ENCODE data around the gene MITF.

Gene MITF, protein sequence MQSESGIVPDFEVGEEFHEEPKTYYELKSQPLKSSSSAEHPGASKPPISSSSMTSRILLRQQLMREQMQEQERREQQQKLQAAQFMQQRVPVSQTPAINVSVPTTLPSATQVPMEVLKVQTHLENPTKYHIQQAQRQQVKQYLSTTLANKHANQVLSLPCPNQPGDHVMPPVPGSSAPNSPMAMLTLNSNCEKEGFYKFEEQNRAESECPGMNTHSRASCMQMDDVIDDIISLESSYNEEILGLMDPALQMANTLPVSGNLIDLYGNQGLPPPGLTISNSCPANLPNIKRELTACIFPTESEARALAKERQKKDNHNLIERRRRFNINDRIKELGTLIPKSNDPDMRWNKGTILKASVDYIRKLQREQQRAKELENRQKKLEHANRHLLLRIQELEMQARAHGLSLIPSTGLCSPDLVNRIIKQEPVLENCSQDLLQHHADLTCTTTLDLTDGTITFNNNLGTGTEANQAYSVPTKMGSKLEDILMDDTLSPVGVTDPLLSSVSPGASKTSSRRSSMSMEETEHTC

DNA sequence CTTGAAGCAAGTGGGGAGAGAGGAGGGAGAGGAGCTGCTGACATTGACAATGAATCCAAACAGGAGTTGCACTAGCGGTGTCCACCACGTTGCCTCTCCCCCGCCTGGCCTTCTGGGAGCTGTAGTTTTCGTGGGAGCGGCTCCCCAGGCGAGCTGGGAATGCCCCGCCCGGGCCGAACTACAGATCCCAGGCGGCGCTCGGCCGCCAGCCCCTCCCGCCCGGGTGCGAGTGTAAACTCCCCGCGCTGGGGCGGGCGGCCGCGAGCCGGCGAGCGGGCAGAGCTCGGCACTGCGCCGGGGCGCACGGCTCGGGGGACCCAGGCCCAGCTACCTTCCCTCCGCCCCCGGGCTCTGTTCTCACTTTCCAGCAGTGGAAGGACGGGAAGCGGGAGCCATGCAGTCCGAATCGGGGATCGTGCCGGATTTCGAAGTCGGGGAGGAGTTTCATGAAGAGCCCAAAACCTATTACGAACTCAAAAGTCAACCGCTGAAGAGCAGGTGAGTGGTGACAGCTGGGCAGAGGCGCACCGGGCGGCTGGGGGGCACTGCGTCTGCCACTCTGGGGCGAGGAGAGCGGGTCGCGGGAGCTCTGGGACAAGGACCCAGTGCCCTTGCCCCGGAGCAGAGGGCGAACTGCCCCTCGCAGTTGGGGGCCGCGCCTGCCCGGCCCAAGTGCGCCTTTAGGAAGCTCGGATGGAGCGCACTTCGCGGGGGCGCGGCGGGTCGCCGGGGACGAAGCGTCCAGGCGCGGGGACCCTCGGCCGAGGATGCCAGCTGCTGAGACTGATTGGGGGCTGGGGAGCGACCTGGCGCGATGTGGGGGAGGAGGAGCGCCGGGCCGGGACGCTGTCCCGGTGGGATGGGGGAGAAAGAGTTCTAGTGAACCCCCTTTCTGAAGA lies at the start of gene MITF:
Gene MITF (plus strand): TSS at position 261 of the 899 bp plus-strand sequence. CDS start 134 bp downstream, at position 395.
- no peak for DNase-seq

DNA sequence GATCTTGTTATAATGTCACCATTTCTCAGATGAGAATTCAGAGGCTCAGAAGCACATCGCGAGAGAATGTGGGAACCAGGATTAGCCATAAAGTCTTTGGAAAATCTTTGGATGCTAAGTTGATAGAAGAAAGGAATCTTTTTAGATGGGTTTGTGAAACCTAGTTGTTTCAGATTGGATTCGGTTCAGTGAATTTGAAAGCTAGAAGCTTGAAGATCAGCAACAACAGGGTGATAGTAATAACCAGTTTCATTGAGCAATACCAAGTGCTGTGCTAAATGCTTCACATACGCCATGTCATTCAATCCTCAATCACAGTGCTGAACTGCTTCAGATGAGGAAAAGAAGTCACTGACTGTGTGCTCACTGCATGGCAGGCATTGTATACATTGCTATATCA lies 47.4 kb upstream of the MITF start:
- no peak for DNase-seq

DNA sequence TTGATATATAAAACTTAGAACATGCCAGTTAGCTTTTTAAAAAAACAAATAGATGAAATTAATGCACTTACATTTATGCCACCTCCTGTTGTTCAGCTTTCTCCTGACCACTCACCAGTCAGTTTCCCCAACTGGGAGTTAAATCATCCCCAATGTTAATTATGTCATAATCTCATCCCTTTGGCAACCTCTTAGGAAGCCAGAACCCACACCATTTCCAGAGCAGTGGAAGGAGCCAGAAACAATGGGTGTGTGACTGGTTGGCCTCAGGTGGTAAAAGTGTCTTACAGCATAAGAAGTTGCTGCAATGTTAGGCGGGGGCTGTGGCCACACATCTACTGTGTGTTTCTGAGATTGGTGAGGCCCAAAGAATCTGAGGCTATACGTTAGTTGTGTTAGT lies 46.5 kb upstream of the MITF start:
- DNase-seq: no peak

DNA sequence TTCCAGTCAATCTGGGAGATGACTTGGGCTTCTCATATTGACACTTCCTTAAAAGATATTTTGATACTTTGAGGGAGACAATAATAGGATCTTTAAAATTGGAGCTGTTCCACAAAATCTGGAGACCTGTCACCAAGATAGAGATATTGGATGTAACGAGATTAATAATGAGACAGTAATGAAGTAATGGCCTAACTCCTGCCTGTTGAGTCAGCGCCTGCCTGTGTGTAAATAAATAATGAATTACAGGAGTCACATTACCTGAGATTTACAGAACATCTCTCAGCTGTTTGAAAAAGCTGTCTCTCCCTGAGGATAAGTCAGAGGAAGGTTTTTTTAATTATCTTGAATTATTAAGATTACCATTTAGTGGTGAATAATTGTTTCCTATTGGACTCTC lies 43.8 kb upstream of the MITF start:
- DNase-seq: no peak

DNA sequence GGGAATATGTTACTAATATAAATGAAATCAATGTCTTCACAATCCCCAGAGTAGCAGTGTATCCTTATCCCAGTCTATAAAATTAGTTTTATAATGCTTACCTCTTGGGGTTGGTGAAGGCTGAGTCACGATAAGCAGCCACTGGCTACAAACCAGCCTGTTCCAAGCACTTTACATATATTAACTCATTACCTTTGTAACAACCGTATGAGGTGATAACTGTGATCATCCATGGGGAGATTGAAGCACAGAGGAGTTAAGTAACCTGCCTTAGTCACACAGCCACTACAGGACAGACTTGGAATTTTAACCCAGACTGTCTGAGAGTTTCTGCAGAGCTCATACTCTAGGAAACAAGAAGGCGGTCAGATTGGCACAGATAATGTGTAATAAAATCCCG lies 43.3 kb upstream of the MITF start:
- DNase-seq: no peak

DNA sequence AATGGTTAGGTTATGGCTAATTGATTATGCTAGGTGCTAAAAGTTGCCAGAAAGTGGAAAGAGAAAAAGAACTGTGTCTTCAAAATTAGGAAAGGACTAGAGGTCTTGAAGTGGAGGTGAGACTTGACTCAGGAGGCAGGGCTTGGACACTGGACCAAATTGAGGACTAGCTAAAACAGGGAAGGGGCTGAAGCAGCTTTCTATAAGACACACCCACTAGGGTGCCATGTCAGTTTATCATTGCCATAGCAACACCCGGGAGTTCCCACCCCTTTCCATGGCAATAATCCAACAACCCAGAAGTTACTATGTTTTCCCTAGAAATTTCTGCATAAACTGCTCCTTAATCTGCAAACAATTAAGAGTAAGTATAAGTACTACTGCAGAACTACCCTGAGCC lies 42.9 kb upstream of the MITF start:
- no peak for DNase-seq

DNA sequence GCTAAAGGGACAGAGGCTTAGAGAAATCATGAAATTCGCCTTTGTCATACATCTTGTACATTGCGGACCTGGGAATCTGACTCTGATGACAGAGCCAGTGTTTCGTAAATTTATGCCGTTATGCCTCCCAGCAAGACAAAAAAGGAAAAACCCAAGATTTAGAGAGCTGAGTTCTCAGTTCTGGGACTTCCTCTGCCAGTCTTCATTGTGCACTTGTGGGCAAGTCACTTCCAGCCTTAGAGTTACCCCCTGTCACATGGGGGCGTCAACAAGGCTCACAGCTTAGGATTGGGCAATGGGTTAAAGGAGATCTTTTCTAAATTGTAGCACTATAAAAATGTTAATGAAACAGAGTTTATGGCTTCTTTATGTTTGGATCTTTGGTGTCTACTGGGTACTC lies 41.9 kb upstream of the MITF start:
- no peak for DNase-seq

DNA sequence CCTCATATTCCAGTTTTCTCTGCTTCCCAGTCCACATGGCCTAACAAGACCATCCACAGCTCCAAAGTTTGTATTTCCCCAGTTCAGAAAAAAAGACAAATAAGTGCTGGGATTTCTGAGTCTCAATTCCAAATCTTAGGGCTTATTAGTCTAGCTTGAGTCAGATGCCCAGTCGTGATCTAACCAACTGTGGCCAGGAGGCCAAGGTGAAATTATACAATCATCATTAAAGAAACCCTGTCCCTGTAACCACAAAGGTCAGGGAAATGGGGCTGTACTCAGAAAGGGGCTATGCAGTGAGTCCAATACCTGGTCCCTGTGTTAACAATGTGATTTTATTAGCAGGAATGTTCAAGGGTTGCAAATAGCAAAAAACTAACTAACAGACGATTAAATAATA lies 40.5 kb upstream of the MITF start:
- no peak for DNase-seq

DNA sequence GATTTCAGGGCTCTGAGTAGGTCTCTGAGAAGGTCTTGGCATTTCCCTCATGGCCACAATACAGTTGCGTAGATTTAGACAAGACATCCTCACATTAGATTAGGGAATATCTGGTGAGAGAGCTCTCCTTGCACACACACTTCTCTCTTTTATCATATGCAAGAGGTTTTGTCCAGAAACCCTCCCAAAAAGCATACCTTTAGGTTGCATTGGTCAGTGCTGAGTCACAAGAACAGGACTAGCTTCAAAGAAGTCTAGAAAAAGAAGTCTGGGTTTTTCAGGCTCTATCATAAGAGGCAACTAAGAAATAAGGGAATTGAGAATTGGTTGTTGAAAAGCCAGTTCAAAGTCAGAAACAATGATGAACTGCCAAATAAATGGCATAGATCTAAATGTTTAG lies 40.1 kb upstream of the MITF start:
- DNase-seq: no peak

DNA sequence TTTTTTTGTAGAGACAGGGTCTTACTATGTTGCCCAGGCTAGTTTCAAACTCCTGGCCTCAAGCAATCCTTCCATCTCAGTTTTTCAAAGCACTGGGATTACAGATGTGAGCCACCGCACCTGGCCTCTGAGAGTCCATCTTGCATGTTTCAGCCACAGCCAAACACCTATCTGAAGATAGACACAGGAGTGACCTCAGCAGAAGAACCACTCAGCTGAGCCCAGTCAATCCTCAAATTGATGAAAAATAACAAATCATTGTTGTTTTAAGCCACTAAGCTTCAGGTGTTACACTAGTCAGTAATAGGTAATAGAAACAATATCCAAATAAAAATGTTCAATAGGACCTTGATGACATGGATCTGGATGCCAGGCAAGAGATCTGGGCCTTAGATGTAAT lies 38.3 kb upstream of the MITF start:
- no peak for DNase-seq

DNA sequence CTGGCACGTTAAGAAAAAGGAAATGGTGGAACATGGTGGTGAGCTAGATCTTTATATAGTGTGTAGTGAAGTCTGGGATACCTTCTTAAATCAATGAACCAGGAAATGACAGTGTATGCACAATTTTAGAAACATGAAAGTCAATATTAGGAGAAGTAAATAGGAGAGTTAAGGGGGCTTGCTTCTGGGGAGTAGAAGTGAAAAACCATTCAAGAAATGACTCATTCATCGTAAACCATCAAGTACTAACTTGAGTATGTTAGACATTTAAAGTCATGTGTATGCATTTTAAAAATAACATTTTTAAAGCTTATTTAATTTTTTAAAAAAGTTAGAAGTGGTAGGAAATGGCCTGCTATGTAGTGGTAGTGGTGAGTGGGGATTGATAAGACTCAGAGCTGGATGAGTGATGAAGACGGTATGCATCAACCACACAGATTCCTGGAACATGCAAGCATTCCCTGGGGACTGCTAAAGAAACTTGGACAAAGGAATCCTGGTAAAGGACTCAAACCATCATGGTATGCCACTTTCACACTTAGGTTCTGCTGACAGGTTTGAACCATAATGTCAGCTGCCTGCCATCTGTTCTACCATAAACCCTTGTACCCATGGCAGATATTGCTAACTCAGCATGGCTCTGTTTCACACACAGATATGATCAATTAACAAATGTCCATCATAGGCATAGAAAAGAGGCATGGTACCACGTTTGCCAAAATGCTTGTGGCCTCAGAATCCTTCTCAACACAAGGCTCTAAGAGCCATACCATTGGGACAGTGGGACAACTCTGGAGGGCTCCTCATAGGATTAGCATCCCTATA lies 28.9 kb upstream of the MITF start:
- no peak for DNase-seq

DNA sequence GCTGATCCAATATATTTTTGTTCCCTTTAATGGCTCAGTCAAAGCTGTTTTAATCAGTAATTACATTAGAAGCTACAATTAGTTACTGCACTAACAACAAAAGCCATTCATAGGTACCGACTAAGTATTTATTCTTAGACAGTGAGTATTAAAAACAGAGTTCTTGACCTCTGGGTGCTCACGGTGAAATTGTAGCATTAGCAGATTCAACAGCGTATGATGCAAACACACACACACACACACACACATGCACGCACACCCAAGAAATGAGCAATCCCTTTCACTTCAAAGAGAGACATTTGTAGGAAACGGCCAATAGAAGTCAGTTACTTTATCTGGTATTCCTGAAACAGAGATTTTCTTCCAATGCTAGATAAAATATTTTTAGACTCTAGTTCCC lies 27.0 kb upstream of the MITF start:
- DNase-seq: no peak

DNA sequence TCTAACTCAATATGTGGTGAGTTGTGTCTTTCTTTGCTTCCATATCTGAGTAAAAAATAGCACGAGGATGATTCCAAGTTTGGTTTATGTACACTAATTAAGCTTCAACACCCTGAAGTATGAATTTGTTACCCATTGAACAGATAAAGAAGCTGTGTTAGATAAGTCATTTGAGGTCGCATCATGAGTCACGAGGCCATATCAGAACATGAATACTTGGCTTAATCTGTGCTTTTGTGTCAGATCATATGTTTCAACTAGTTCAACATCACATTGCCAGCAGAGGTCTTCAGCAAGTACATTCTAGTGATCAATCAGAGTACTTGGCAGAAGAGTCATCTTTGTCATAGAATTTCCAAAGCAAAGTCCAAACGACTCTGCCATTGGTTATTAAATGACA lies 26.3 kb upstream of the MITF start:
- no peak for DNase-seq

DNA sequence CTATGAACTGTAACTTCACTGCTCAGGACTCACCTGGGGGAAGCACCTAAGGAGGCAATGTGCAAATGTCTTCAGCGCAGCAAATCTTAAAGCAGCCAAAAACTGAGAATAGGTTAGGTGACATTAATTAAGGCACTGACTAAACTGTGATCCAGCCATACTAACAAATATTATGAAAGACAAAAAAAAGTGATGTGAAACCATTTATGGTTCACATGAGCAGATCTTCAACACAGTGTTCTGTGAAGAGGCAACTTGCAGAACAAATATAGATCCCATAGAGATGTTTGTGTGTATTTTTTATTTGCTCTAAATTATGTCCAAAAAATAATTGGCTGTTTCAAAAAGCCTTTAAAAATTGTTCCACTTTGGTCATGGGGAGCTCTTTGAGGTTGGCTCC lies 24.1 kb upstream of the MITF start:
- DNase-seq: no peak

DNA sequence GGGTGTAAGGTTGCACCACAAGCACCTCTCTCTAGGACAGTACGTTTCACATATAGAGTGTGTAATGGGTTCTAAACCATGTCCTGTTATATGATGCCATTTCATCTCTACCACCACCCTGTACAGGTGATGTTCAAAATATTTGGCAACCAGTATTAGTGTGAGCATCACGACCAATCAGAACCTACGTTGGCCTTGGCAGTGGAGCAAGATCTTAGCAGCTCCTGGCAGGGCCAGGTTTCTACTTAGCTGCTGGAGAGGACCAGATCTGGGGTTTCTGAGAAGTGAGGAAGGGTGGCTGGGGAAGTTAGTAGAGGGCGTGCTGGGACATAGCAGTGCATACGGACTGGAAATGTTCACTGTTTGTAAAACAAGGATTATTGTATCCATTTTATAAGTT lies 23.1 kb upstream of the MITF start:
- no peak for DNase-seq

DNA sequence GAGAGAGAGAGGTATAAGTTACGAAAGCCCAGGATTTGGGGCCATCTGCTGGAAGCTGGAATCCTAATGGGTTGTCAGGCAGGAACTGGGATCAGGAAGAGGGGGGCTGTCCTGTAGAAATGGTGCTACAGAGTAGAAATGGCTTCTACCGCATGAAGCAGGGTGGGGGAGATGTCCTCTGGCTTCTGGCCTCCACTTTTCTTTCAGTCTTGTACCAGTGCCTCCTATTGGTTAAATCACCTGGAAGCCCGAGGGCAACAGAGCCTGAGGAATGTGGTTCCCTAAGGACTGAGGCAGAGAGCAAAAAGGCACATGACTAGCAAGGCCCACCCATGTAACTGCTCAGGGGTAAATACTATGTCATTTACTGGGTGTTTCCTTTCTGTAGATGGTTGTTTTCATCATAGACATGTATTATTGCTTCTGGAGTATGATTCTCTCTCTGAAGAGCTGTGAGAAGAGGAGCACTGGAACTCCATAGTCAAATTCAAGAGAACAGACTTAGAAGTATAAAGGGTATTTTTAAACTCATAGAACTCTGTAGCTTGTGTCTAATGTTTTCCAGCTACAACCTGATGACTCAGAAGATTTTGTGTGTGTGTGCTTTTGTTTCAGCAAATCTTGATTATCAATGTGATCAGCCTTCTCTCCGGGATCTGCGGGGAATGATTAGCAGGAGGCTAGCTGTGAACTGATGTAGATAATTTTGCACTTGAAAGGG lies 20.2 kb upstream of the MITF start:
- no peak for DNase-seq

DNA sequence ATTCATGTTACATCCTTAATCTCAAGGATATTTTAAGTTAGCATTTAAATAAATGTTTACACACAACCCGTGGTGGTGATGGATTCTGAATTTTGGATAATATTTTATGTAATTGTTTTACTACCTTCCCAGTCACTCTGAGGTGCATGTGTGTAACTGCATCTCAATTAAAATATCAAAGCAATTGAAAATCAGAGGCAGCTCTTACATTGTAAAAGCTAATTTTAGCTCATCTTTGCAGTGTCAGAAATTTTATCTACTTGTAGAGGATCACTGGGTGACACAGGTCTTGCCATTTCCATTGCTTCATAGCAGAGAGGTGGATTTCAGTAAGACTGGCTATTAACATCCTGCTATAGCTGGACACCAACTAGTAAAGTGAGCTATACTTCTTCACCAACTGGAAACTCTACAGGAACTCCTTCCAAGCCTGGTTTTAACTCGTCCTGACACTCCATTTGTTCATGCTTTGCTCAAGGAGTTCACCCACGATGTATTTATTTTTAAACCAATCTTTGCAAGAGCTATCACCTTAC lies 19.6 kb upstream of the MITF start:
- no peak for DNase-seq

DNA sequence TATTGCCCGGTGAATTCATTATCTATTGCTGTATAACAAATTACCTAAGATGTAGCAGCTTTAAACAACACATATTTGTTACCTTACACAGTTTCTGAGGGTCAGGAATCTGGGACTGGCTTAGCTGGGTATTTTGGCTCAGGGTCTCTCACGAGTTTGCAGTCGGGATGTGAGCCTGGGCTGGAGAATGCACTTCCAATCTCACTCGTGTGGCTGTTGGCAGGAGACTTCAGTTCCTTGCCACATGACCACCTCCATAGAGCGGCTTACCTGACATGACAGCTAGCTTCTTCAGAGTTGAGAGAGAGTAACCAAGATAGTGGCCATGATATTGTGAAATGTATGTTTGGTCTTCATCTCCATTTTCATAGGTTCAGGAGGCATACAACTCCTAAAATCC lies 18.4 kb upstream of the MITF start:
- DNase-seq: no peak

DNA sequence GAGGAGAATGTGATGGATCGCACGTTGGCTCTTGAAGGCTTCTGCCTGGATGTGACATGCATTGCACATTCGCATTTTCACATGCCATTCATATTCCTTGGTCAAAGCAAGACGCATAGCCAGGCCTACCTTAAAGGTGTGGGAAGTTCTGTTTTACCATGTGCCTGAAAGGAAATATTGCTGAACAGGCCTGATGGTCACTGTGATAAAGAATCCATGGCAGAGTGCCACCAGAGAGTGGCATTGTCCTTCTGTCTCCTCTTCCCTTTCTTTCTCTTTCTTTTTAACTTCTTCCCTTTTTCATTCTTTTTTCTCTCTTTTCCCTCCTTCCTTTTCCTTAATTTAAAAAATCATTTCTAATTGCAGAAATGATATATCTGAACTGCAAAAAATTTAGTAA lies 15.9 kb upstream of the MITF start:
- DNase-seq: no peak

DNA sequence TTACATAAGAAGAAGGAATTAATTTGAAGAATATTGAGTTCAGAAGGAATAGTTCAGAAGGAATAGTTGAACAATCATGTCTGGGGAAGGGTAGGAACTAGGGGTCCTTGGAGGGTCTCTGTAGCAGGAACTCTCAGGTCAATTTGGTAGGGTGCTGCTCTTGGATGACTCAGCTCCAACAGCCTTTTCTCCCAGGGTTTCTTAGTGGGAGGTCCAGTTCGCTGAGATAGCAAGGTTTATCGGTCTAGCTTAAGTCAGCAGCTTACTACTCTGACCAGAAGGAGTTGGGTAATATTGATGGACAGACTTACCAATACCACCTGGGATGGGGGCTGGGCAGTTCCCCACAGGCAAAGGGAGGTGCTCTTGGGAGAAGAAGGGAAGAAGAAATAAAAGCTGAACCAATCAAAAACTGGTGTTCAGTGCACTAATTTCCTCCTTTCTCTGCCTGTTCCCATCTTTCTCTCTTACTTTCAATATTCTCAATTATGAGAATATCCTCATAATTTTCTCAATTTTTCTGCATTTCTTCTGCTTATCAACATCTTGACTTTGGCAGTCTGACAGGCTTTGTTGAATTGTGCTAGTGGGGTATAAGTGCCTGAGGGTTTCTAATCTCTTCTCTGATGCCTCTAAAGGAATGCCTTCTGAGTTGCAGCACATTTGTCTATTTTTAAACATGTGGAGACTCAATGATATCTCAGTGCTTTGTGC lies 14.4 kb upstream of the MITF start:
- DNase-seq: no peak

DNA sequence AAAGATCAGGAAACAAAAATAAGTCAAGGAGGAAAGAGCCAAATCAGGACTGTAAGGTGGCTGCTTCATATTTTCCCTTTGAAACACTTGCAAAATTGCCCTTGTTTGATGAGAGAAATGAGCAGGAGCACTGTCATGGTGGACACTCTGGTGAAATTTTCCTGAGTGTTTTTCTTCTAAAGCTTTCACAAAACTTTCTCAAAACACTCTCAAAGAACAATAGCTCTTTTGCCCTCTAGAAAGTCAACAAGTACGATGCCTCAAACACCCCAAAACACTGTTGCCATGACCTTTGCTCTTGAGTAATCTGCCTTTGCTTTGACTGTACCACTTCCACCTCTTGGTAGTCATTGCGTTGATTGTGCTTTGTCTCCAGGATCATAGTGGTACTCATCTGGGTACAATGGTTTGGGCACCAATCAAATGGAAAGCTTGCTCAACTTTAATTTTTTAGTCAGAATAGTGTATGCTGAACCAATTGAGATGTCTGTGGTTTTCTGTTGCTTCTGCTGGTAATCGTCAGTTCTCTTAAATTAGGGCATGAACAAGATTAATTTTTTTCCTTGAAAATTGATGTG lies 13.2 kb upstream of the MITF start:
- DNase-seq: no peak
